Right lobe of liver (tissue), 6 donors: Measurements from ENCODE around the gene PRDM16. TPM values are rescaled to one million over a fixed set of nuclear protein-coding genes. Genes with fewer than 3 reads are reported as not detected.
A peak's percentile ranks its signal among the peaks of the same experiment; 100 is the strongest.

ENCODE experiments used
- ATAC-seq, 4 donors: fragments of 200-7000 bp; cut with Tn5 transposase; one replicate each; pipeline ENCODE4 v1.9.1; 2020; ENCODE audit warnings: mild to moderate bottlenecking in 4 of 4, moderate library complexity in 4 of 4
- DNase-seq, 3 donors: peaks; one replicate each; pipeline ENCODE4 v3.0.0-alpha.2; 2020
- H3K27ac ChIP-seq, 3 donors: fragments of 200-600 bp; one replicate each; pipeline ENCODE4 v1.8.0; 2022
- H3K27me3 ChIP-seq, 2 donors: fragments of 200-600 bp; one replicate each; pipeline ENCODE4 v1.8.0; 2022
- H3K36me3 ChIP-seq, 4 donors: fragments of 200-600 bp; sonication (generic) in 1 of 4; one replicate each; pipeline versions ENCODE4 v1.5.1 to v1.8.0; 2017 to 2022; ENCODE audit warnings: control low read depth in 1 of 4
- H3K4me1 ChIP-seq, 4 donors: fragments of 200-600 bp; sonication (generic) in 1 of 4; one replicate each; pipeline versions ENCODE4 v1.5.1 to v1.8.0; 2017 to 2022; ENCODE audit warnings: control low read depth in 1 of 4
- H3K4me3 ChIP-seq, 3 donors: fragments of 200-600 bp; one replicate each; pipeline ENCODE4 v1.8.0; 2022
- H3K9me3 ChIP-seq, 4 donors: fragments of 200-600 bp; sonication (generic) in 1 of 4; one replicate each; pipeline versions ENCODE4 v1.5.1 to v1.8.0; 2017 to 2022; ENCODE audit warnings: control low read depth in 1 of 4
- CTCF ChIP-seq, 4 donors: fragments of 200-600 bp in 3 of 4; fragments of 450-650 bp in 1 of 4; IDR thresholded peaks; one replicate each; pipeline versions ENCODE4 v1.5.1 to v1.8.0; 2016 to 2022; ENCODE audit warnings: antibody characterized with exemption in 4 of 4, mild to moderate bottlenecking in 2 of 4
- POLR2A ChIP-seq: fragments of 450-650 bp; IDR thresholded peaks from one replicate; pipeline ENCODE4 v1.6.1; 2017; ENCODE audit warnings: antibody characterized with exemption, mild to moderate bottlenecking
- WGBS: methylation state at CpG from one replicate; pipeline ENCODE4 v1.1.6; 2018; ENCODE audit warnings: low coverage, low lambda C conversion rate; ENCODE audit not compliant: insufficient coverage; ENCODE audit errors: missing lambda C conversion rate; 5-methylcytosine and 5-hydroxymethylcytosine counted together
- intact Hi-C, 2 donors: fragments of 100-400 bp; cut with DNase I; formaldehyde crosslinking; loops; one replicate each; pipeline versions ENCODE4 v1.11.2 to v1.14.1; 2022
- total RNA-seq, 6 experiments: library from RNA; depleted of rRNA in 2 of 6; stranded (reverse); fragments of >200 nt in 2 of 6; fragmentation: NEBNext Ultra II Directional in 3 of 6; extraction: Animal tissue kit (Norgen Biotek cat#: 25700) in 3 of 6; gene quantifications; one replicate each; pipeline versions ENCODE4 v1.1.0 to v1.2.4, GENCODE V29; 2016 to 2023
- donor health status: DM: no; HTN: yes; CAD: no.
- donor health status: DM: no; HTN: no; CAD: no.
- donor health status: DM: no; HTN: no; CAD: no.
- donor health status: DM: no; HTN: yes; CAD: no.
- donor health status: DM: no; HTN: yes; CAD: no.

PRDM16 gene
- total RNA-seq, 6 experiments from 2014 or later = 0.06 to 0.75 (median 0.28) TPM

GRCh38 chr1:3441880-3442279, 372.9 kb downstream of the PRDM16 start:
- Histone ChIP-seq H3K9me3 (no peaks in the 10 kb centered on the region), H3K27ac (no peak overlapping the region), H3K27me3 (no peaks in the 10 kb centered on the region), H3K4me3 (no peak overlapping the region), H3K4me1 (no peaks in the 10 kb centered on the region), H3K36me3 (no peaks in the 10 kb centered on the region)
- WGBS = 48% methylated on average over 2 of the region's 8 CpGs
- no peak for TF ChIP-seq CTCF (IDR thresholded peaks at IDR 0.05)
- no peak for TF ChIP-seq POLR2A
- DNase-seq (peak in 1 of 3 donors; percentile 5), ATAC-seq (no peak)
- intact Hi-C loops = no loop called here

- Histone ChIP-seq H3K9me3 (no peaks in the 10 kb centered on the region), H3K27ac (no peak overlapping the region), H3K4me3 (no peak overlapping the region), H3K4me1 (no peaks in the 10 kb centered on the region), H3K36me3 (no peaks in the 10 kb centered on the region), H3K27me3 (no peaks in the 10 kb centered on the region)
- ATAC-seq (no peak), DNase-seq (peak in 1 of 3 donors; percentile 7)
- 60% methylated on average over 1 of the region's 13 CpGs for whole genome bisulfite sequencing
- intact Hi-C loops = no loop called here
- TF ChIP-seq POLR2A (no peak), CTCF (IDR thresholded peaks at IDR 0.05) (no peak)
Observed at GRCh38 chr1:3442331-3442730, 373.3 kb downstream of the PRDM16 start.

GRCh38 chr1:3442901-3443300, 373.9 kb downstream of the PRDM16 start:
- intact Hi-C loops = no loop called here
- no peaks in the 10 kb centered on the region for H3K27me3 ChIP-seq

GRCh38 chr1:3443807-3444206, 374.8 kb downstream of the PRDM16 start:
- intact Hi-C loops = no loop called here
- no peaks in the 10 kb centered on the region for H3K27me3 ChIP-seq
- no peaks in the 10 kb centered on the region for H3K36me3 ChIP-seq
- 73% methylated on average over 7 of the region's 7 CpGs for WGBS
- TF ChIP-seq CTCF (IDR thresholded peaks at IDR 0.05) (no peak), POLR2A (no peak)
- ATAC-seq (no peak), DNase-seq (no peak)
- no peaks in the 10 kb centered on the region for H3K4me1 ChIP-seq
- no peak overlapping the region for H3K4me3 ChIP-seq
- H3K27ac ChIP-seq = no peak overlapping the region
- H3K9me3 ChIP-seq = no peaks in the 10 kb centered on the region

More at GRCh38 chr1:3442901-3443300, 373.9 kb downstream of the PRDM16 start:
- Histone ChIP-seq H3K4me3 (no peak overlapping the region), H3K36me3 (no peaks in the 10 kb centered on the region), H3K27ac (no peak overlapping the region), H3K4me1 (no peaks in the 10 kb centered on the region), H3K9me3 (no peaks in the 10 kb centered on the region)
- ATAC-seq = no peak
- DNase-seq = no peak
- WGBS = 64% methylated on average over 11 of the region's 12 CpGs
- TF ChIP-seq POLR2A (no peak), CTCF (IDR thresholded peaks at IDR 0.05) (no peak)

- 75% methylated on average over 6 of the region's 18 CpGs for WGBS
- intact Hi-C loops = no loop called here
- no peaks in the 10 kb centered on the region for H3K4me1 ChIP-seq
- H3K27ac ChIP-seq = no peak overlapping the region
- ATAC-seq = no peak
- TF ChIP-seq CTCF (IDR thresholded peaks at IDR 0.05) (no peak), POLR2A (no peak)
- peak in 1 of 3 donors; percentile 3 for DNase-seq
- H3K9me3 ChIP-seq = no peaks in the 10 kb centered on the region
- H3K4me3 ChIP-seq = no peak overlapping the region
- H3K27me3 ChIP-seq = no peaks in the 10 kb centered on the region
- no peaks in the 10 kb centered on the region for H3K36me3 ChIP-seq
Observed at GRCh38 chr1:3444298-3444697, 375.3 kb downstream of the PRDM16 start.
